GM21576 (cell line): ENCODE measurements around the gene PTPN7.
"Not testable (repeated sequence)": the region's sequence is repeated elsewhere in the genome, so short reads cannot be mapped to it uniquely, and the experiment has no call there.

Experiments used
- ATAC-seq: cut with Tn5 transposase; IDR thresholded peaks from one replicate; pipeline ENCODE4 v1.9.1; 2021; ENCODE audit warnings: mild to moderate bottlenecking, moderate library complexity; ENCODE audit not compliant: unreplicated experiment

Gene PTPN7

GRCh38 chr1:202167708-202168415 lies 7.5 kb upstream of the PTPN7 start:
- no peak for ATAC-seq

- ATAC-seq, result not testable (repeated sequence)
These were observed 6.7 kb upstream of the PTPN7 start for GRCh38 chr1:202167054-202167453.

- no peak for ATAC-seq
These were observed 5.8 kb upstream of the PTPN7 start for GRCh38 chr1:202165942-202166843.

GRCh38 chr1:202165267-202165941 lies 5.0 kb upstream of the PTPN7 start:
- ATAC-seq, result no peak

GRCh38 chr1:202164271-202165037 lies 4.1 kb upstream of the PTPN7 start:
- ATAC-seq, result peak; percentile 58

GRCh38 chr1:202163281-202164270 lies 3.2 kb upstream of the PTPN7 start:
- no peak for ATAC-seq

GRCh38 chr1:202162418-202163280 lies 2.2 kb upstream of the PTPN7 start:
- ATAC-seq, result no peak

- no peak for ATAC-seq
These were observed 1.6 kb upstream of the PTPN7 start for GRCh38 chr1:202162047-202162417.

GRCh38 chr1:202161151-202162046 lies 997 bp upstream of the PTPN7 start:
- no peak for ATAC-seq

GRCh38 chr1:202159534-202160371 lies 649 bp downstream of the PTPN7 start:
- no peak for ATAC-seq

- ATAC-seq, result no peak
These were observed 1.4 kb downstream of the PTPN7 start for GRCh38 chr1:202158810-202159533.

- ATAC-seq, result no peak
These were observed 2.5 kb downstream of the PTPN7 start for GRCh38 chr1:202157945-202158344.

GRCh38 chr1:202156590-202156989 lies 3.8 kb downstream of the PTPN7 start:
- no peak for ATAC-seq

- ATAC-seq, result no peak
These were observed 4.9 kb downstream of the PTPN7 start for GRCh38 chr1:202155478-202156021.

- ATAC-seq, result no peak
These were observed 5.5 kb downstream of the PTPN7 start for GRCh38 chr1:202154766-202155477.
